Panc1 (cell line): ENCODE measurements around the gene PRPH. TPM values are rescaled to one million over a fixed set of nuclear protein-coding genes. Genes with fewer than 3 reads are reported as not detected.

Source experiments
- ATAC-seq: fragments of 200-7000 bp; cut with Tn5 transposase; 2 replicates; pipeline ENCODE4 v1.9.1; 2020; ENCODE audit warnings: mild to moderate bottlenecking, moderate library complexity
- BruUV-seq: library from RNA; stranded (reverse); fragments of 400-500 nt; replicated peaks from 2 replicates; lab custom pipeline; 2021; lab: Mats Ljungman, UMichigan
- CTCF ChIA-PET: fragments of 300-600 bp; sonication (Branson Sonifier 250); formaldehyde crosslinking; loops from one replicate; lab custom pipeline; 2022; ENCODE audit warnings: antibody characterized with exemption; lab: Charles Lee
- POLR2A ChIA-PET: fragments of 300-600 bp; sonication (Branson Sonifier 250); formaldehyde crosslinking; loops from one replicate; lab custom pipeline; 2022; ENCODE audit warnings: antibody characterized with exemption; lab: Charles Lee
- DNase-seq: peaks from one replicate; pipeline ENCODE4 v3.0.0-alpha.2; 2010; ENCODE audit warnings: low read depth, low spot score
- H3K27ac ChIP-seq: 2 replicates; pipeline ENCODE4 v1.5.1; 2011; ENCODE audit warnings: mild to moderate bottlenecking, low read length, inconsistent platforms
- H3K27me3 ChIP-seq: fragments of 200-500 bp; sonication (Bioruptor generic); 2 replicates; pipeline ENCODE4 v1.6.0; 2014; ENCODE audit warnings: low read length, inconsistent platforms; ENCODE audit not compliant: control insufficient read depth, insufficient read depth
- H3K36me3 ChIP-seq: fragments of 200-500 bp; sonication (Bioruptor generic); 2 replicates; pipeline ENCODE4 v1.5.1; 2014; ENCODE audit warnings: inconsistent platforms, mild to moderate bottlenecking, low read length, moderate library complexity; ENCODE audit not compliant: control insufficient read depth, insufficient read depth
- H3K4me1 ChIP-seq: 2 replicates; pipeline ENCODE4 v1.5.1; 2011; ENCODE audit warnings: inconsistent platforms, mild to moderate bottlenecking, low read length, moderate library complexity; ENCODE audit not compliant: control insufficient read depth, insufficient read depth
- H3K4me3 ChIP-seq, 2 experiments: 2 replicates each; pipeline ENCODE4 v1.5.1; 2011 to 2012; ENCODE audit warnings: low read depth in 2 of 2, low read length in 2 of 2, mild to moderate bottlenecking in 2 of 2, inconsistent platforms in 1 of 2, moderate library complexity in 1 of 2
- H3K9me3 ChIP-seq: fragments of 200-500 bp; sonication (Bioruptor generic); 2 replicates; pipeline ENCODE4 v1.5.1; 2014; ENCODE audit warnings: low read depth, mild to moderate bottlenecking, inconsistent platforms, low read length, moderate library complexity; ENCODE audit not compliant: control insufficient read depth, insufficient read depth
- POLR2AphosphoS5 ChIP-seq: IDR thresholded peaks from 2 replicates; pipeline ENCODE4 v1.6.1; 2012; ENCODE audit warnings: mild to moderate bottlenecking, low read depth, low read length, moderate library complexity
- SIN3A ChIP-seq: IDR thresholded peaks from 2 replicates; pipeline ENCODE4 v1.6.1; 2012; ENCODE audit warnings: low read depth, mild to moderate bottlenecking, low read length, moderate library complexity, borderline replicate concordance; ENCODE audit not compliant: insufficient read depth
- TCF7L2 ChIP-seq: IDR thresholded peaks from 2 replicates; pipeline ENCODE4 v1.6.1; 2011; ENCODE audit warnings: mild to moderate bottlenecking, low read depth, low read length, inconsistent platforms
- in situ Hi-C: cut with HindIII; loops from 2 replicates; pipeline ENCODE4 v1.10.0; 2016; ENCODE audit warnings: low sequenced_read_pairs, low pct_unique_long_range_greater_than_20kb
- intact Hi-C: fragments of 100-400 bp; cut with micrococcal nuclease; formaldehyde crosslinking; loops from one replicate; pipeline ENCODE4 v1.10.0; 2022; ENCODE audit not compliant: unreplicated experiment
- total RNA-seq: library from RNA; stranded (reverse); gene quantifications from one replicate; pipeline ENCODE4 v1.2.1, GENCODE V29; 2021; ENCODE audit not compliant: unreplicated experiment
- TF ChIP-seq, protein P1 (sequence below), 2 experiments: IDR thresholded peaks; 2 replicates each; pipeline ENCODE4 v1.6.1; 2011 to 2012; ENCODE audit warnings: low read depth in 2 of 2, control low read depth in 1 of 2, low read length in 1 of 2, mild to moderate bottlenecking in 1 of 2, moderate library complexity in 1 of 2; ENCODE audit not compliant: insufficient read depth in 1 of 2
- TF ChIP-seq, protein P2 (sequence below): fragments of 450-650 bp; IDR thresholded peaks from 2 replicates; pipeline ENCODE4 v1.5.1; 2017; ENCODE audit warnings: mild to moderate bottlenecking

PRPH gene
- total RNA-seq, 1 experiment from 2014 or later, result 0.39 TPM

DNA sequence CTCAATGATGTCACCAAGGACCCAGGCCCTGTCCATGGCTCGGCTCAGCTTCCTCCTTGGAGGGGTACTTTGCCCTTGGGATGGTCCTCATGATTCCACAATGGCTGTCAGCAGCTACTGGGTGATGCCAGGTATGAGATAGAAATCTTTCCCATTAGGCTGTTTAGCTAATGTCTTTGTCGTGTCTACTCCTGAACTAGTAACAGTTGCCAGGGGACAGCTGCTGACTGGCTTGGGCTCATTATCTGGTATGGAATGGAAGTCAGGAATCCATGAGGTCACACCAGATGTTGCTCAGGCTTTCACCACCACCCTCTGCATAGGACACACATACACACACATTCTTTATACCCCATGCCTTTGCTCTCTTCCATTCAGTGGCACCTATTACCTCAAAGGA, 9.2 kb downstream of the PRPH start:
- no peaks in the 10 kb centered on the region for H3K36me3 ChIP-seq
- H3K9me3 ChIP-seq, result no peaks in the 10 kb centered on the region
- ATAC-seq (no peak), DNase-seq (no peak)
- H3K27ac ChIP-seq, result no peak overlapping the region
- H3K27me3 ChIP-seq, result no peaks in the 10 kb centered on the region
- in situ Hi-C loops, result no loop called here
- no peak for TF ChIP-seq POLR2AphosphoS5
- TF ChIP-seq, protein P1, sequence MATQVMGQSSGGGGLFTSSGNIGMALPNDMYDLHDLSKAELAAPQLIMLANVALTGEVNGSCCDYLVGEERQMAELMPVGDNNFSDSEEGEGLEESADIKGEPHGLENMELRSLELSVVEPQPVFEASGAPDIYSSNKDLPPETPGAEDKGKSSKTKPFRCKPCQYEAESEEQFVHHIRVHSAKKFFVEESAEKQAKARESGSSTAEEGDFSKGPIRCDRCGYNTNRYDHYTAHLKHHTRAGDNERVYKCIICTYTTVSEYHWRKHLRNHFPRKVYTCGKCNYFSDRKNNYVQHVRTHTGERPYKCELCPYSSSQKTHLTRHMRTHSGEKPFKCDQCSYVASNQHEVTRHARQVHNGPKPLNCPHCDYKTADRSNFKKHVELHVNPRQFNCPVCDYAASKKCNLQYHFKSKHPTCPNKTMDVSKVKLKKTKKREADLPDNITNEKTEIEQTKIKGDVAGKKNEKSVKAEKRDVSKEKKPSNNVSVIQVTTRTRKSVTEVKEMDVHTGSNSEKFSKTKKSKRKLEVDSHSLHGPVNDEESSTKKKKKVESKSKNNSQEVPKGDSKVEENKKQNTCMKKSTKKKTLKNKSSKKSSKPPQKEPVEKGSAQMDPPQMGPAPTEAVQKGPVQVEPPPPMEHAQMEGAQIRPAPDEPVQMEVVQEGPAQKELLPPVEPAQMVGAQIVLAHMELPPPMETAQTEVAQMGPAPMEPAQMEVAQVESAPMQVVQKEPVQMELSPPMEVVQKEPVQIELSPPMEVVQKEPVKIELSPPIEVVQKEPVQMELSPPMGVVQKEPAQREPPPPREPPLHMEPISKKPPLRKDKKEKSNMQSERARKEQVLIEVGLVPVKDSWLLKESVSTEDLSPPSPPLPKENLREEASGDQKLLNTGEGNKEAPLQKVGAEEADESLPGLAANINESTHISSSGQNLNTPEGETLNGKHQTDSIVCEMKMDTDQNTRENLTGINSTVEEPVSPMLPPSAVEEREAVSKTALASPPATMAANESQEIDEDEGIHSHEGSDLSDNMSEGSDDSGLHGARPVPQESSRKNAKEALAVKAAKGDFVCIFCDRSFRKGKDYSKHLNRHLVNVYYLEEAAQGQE (IDR thresholded peaks at IDR 0.05; ENCODE audit: insufficient read depth in 1 of 2, low read depth in 2 of 2, low read length in 1 of 2), result no peak
- TF ChIP-seq, protein P2, sequence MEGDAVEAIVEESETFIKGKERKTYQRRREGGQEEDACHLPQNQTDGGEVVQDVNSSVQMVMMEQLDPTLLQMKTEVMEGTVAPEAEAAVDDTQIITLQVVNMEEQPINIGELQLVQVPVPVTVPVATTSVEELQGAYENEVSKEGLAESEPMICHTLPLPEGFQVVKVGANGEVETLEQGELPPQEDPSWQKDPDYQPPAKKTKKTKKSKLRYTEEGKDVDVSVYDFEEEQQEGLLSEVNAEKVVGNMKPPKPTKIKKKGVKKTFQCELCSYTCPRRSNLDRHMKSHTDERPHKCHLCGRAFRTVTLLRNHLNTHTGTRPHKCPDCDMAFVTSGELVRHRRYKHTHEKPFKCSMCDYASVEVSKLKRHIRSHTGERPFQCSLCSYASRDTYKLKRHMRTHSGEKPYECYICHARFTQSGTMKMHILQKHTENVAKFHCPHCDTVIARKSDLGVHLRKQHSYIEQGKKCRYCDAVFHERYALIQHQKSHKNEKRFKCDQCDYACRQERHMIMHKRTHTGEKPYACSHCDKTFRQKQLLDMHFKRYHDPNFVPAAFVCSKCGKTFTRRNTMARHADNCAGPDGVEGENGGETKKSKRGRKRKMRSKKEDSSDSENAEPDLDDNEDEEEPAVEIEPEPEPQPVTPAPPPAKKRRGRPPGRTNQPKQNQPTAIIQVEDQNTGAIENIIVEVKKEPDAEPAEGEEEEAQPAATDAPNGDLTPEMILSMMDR, result no peak
- no peak for TF ChIP-seq TCF7L2
- TF ChIP-seq SIN3A, result no peak
- no peak overlapping the region for H3K4me3 ChIP-seq
- no peaks in the 10 kb centered on the region for H3K4me1 ChIP-seq
- intact Hi-C loops, result no loop called here
- ChIA-PET CTCF (interaction anchor here (0.5 kb wide), 1 partner anchor 8 kb away, joined by 3 read pairs; no protein-coding TSS in a partner anchor), POLR2A (interaction anchor here (0.8 kb wide), 1 partner anchor 38 kb away, joined by 6 read pairs; no protein-coding TSS in a partner anchor)
- BruUV-seq, result no TSS peak

DNA sequence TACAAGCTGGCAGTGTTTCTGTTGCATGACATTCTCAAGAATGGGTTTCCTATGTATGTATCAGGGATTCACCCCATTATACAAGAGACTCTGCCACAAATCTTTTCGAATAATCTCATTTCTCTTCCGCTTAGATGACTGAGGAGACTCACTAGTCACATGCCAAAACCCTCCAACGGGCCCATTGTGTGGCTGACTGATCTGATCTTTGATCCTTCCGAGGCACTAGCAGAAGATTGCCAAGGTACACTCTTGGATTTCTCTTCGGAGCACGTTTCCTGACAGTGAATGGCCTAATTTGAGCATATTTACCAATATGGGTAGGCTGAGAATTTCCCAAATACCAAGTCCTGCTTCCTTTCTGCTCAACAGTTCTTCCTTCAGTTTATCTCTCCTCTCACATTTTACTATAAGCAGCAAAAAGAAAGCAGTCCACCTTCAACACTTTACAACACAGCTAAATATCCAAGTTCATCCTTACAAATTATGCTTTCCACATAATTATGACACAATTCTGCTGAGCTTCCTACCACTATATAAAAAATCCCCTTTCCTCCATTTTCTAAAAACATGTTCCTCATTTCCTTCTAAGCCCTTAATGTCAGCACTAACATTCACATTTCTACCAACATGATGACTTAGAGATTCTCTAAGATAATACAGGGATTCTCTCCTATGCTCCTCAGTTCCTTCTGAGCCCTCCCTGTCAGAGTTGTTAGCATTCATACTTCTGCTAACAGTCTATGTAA, 11.0 kb downstream of the PRPH start:
- CTCF ChIA-PET, result no interaction called here
- Histone ChIP-seq H3K4me1 (no peaks in the 10 kb centered on the region), H3K9me3 (no peaks in the 10 kb centered on the region), H3K4me3 (no peak overlapping the region), H3K27me3 (no peaks in the 10 kb centered on the region), H3K27ac (no peak overlapping the region), H3K36me3 (no peaks in the 10 kb centered on the region)
- TF ChIP-seq, protein P1 (IDR thresholded peaks at IDR 0.05; ENCODE audit: insufficient read depth in 1 of 2, low read depth in 2 of 2, low read length in 1 of 2), result no peak
- TF ChIP-seq, protein P2, result no peak
- no peak for TF ChIP-seq SIN3A
- TF ChIP-seq POLR2AphosphoS5, result no peak
- TF ChIP-seq TCF7L2, result no peak
- intact Hi-C loops (no loop called here), in situ Hi-C loops (no loop called here)
- no TSS peak for BruUV-seq
- ATAC-seq, result no peak
- POLR2A ChIA-PET, result no interaction called here
- DNase-seq, result no peak
